ENCODE measurements around the gene NPHS1. TPM values are rescaled to one million over a fixed set of nuclear protein-coding genes. Genes with fewer than 3 reads are reported as not detected.

NPHS1 gene
- total and polyA plus RNA-seq, 9 of the 15 experiments (the other 6 are each of a cell fraction or from before 2014, with no cell fraction given), result 0.01 to 0.28 (median 0.14) TPM; not detected in 5

GRCh38 chr19:35879770-35880317 lies 27.5 kb upstream of the NPHS1 start (continued):
- TF ChIP-seq ZNF318 (IDR thresholded peaks at IDR 0.05; ENCODE audit: borderline replicate concordance in 1 of 2, low read depth in 1 of 2), result no peak
- TF ChIP-seq DACH1 (IDR thresholded peaks at IDR 0.05; ENCODE audit: partially characterized antibody), result peak; percentile 80
- peak; percentile 94 for TF ChIP-seq HDAC2 (IDR thresholded peaks at IDR 0.05)
- no peak for TF ChIP-seq ATF2 (CRISPR knock-in tag; IDR thresholded peaks at IDR 0.05)
- TF ChIP-seq ZFP36 (IDR thresholded peaks at IDR 0.05; ENCODE audit: low read depth, low read length, partially characterized antibody), result peak; percentile 6
- TF ChIP-seq ATF1 (CRISPR knock-in tag; IDR thresholded peaks at IDR 0.05), result no peak
- peak; percentile 67 for TF ChIP-seq ATF1 (tag; IDR thresholded peaks at IDR 0.05)
- TF ChIP-seq ILK (tag; IDR thresholded peaks at IDR 0.05; ENCODE audit: borderline replicate concordance, low read depth), result no peak
- TF ChIP-seq RREB1 (CRISPR knock-in tag; IDR thresholded peaks at IDR 0.05), result 0 out of 2 replicates have a peak, but pooled peaks have one; percentile 53
- TF ChIP-seq, protein P1, sequence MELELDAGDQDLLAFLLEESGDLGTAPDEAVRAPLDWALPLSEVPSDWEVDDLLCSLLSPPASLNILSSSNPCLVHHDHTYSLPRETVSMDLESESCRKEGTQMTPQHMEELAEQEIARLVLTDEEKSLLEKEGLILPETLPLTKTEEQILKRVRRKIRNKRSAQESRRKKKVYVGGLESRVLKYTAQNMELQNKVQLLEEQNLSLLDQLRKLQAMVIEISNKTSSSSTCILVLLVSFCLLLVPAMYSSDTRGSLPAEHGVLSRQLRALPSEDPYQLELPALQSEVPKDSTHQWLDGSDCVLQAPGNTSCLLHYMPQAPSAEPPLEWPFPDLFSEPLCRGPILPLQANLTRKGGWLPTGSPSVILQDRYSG (tag; conservative IDR thresholded peaks at IDR 0.05; ENCODE audit: low read depth), result peak; percentile 83

Data from K562 (cell line).